HCT116 (cell line): ENCODE data around the gene ADGRE3. TPM values are rescaled to one million over a fixed set of nuclear protein-coding genes. Genes with fewer than 3 reads are reported as not detected.

Experiments used
- ATAC-seq: fragments of 200-7000 bp; cut with Tn5 transposase; 2 replicates; pipeline ENCODE4 v1.9.1; 2020; ENCODE audit warnings: mild to moderate bottlenecking, moderate library complexity
- Bru-seq: library from RNA; stranded (reverse); fragments of 400-500 nt; gene quantifications from one replicate; lab custom pipeline; 2021; lab: Mats Ljungman, UMichigan
- BruChase-seq, 2 experiments: library from RNA; stranded (reverse); fragments of 400-500 nt; gene quantifications; one replicate each; lab custom pipeline; 2021; lab: Mats Ljungman, UMichigan
- BruUV-seq: library from RNA; stranded (reverse); fragments of 400-500 nt; replicated peaks from 2 replicates; lab custom pipeline; 2021; lab: Mats Ljungman, UMichigan
- CTCF ChIA-PET: fragments of 300-600 bp; sonication (Branson Sonifier 250); formaldehyde crosslinking; loops from one replicate; lab custom pipeline; 2021; ENCODE audit warnings: antibody characterized with exemption; lab: Charles Lee
- POLR2A ChIA-PET: fragments of 300-600, 350-600 bp; sonication (Branson Sonifier 250); formaldehyde crosslinking; loops from one replicate; lab custom pipeline; 2021; ENCODE audit warnings: antibody characterized with exemption; lab: Charles Lee
- RAD21 ChIA-PET, 2 experiments: fragments of 300-600 bp; sonication (Branson Sonifier 250); formaldehyde crosslinking; loops; one replicate each; lab custom pipeline; 2023; ENCODE audit warnings: low total read pairs in 2 of 2; ENCODE audit not compliant: uncharacterized antibody in 2 of 2, unreplicated experiment in 2 of 2, low non-redundant PET in 1 of 2; lab: Charles Lee
- DNase-seq: peaks from one replicate; pipeline ENCODE4 v3.0.0-alpha.2; 2010; ENCODE audit warnings: low read depth, low spot score
- H2AFZ ChIP-seq: fragments of 200-600 bp; shearing (Covaris generic), sonication (generic); 2 replicates; pipeline ENCODE4 v1.6.1; 2017; ENCODE audit warnings: low read depth, mixed run types, mixed read lengths, antibody characterized with exemption, low read length; ENCODE audit not compliant: poor library complexity, severe bottlenecking
- H3K27ac ChIP-seq: 2 replicates; pipeline ENCODE4 v1.5.1; 2012; ENCODE audit warnings: low read depth, low read length
- H3K27me3 ChIP-seq: fragments of 200-600 bp; sonication (generic); 2 replicates; pipeline ENCODE4 v1.6.1; 2016; ENCODE audit warnings: mixed run types, low read length, mixed read lengths; ENCODE audit not compliant: insufficient read depth
- H3K36me3 ChIP-seq, 2 experiments: fragments of 200-500 bp in 1 of 2; fragments of 200-600 bp in 1 of 2; sonication (Bioruptor generic) in 1 of 2; sonication (generic) in 1 of 2; 2 replicates each; pipeline versions ENCODE4 v1.5.1 to v1.6.1; 2014 to 2016; ENCODE audit warnings: low read length in 2 of 2, inconsistent platforms in 1 of 2, mixed read lengths in 1 of 2, mixed run types in 1 of 2; ENCODE audit not compliant: insufficient read depth in 2 of 2, control insufficient read depth in 1 of 2
- H3K4me1 ChIP-seq, 2 experiments: fragments of 200-600 bp in 1 of 2; sonication (generic) in 1 of 2; 2 replicates each; pipeline versions ENCODE4 v1.5.1 to v1.6.1; 2012 to 2017; ENCODE audit warnings: low read length in 2 of 2, inconsistent platforms in 1 of 2, mild to moderate bottlenecking in 1 of 2, mixed read lengths in 1 of 2, mixed run types in 1 of 2, moderate library complexity in 1 of 2; ENCODE audit not compliant: insufficient read depth in 2 of 2, control insufficient read depth in 1 of 2
- H3K4me2 ChIP-seq: fragments of 200-600 bp; sonication (generic); 2 replicates; pipeline ENCODE4 v1.6.1; 2017; ENCODE audit warnings: mixed run types, low read length, mixed read lengths
- H3K4me3 ChIP-seq, 2 experiments: fragments of 200-600 bp in 1 of 2; sonication (generic) in 1 of 2; replicated peaks in 1 of 2; 2 replicates each; pipeline ENCODE4 v1.5.1; 2011 to 2016; ENCODE audit warnings: low read length in 2 of 2, control low read depth in 1 of 2, low read depth in 1 of 2, mild to moderate bottlenecking in 1 of 2, mixed read lengths in 1 of 2, mixed run types in 1 of 2
- H3K79me2 ChIP-seq: fragments of 200-600 bp; sonication (generic); 2 replicates; pipeline ENCODE4 v1.6.1; 2017; ENCODE audit warnings: mild to moderate bottlenecking, mixed run types, low read length, moderate library complexity, mixed read lengths; ENCODE audit not compliant: insufficient read depth
- H3K9ac ChIP-seq: fragments of 200-600 bp; sonication (generic); 2 replicates; pipeline ENCODE4 v1.6.1; 2016; ENCODE audit warnings: low read length, mixed read lengths
- H3K9me2 ChIP-seq: fragments of 200-600 bp; sonication (generic), shearing (Covaris generic); 2 replicates; pipeline ENCODE4 v1.6.1; 2017; ENCODE audit warnings: mixed run types, mild to moderate bottlenecking, moderate library complexity; ENCODE audit not compliant: insufficient read depth
- H3K9me3 ChIP-seq, 2 experiments: fragments of 200-500 bp in 1 of 2; fragments of 200-600 bp in 1 of 2; sonication (Bioruptor generic) in 1 of 2; sonication (generic) in 1 of 2; 2 replicates each; pipeline ENCODE4 v1.6.1; 2014 to 2017; ENCODE audit warnings: low read length in 2 of 2, mixed read lengths in 2 of 2, inconsistent platforms in 1 of 2, low read depth in 1 of 2, mild to moderate bottlenecking in 1 of 2, mixed run types in 1 of 2, moderate library complexity in 1 of 2; ENCODE audit not compliant: control insufficient read depth in 1 of 2, insufficient read depth in 1 of 2
- H4K20me1 ChIP-seq: fragments of 200-600 bp; sonication (generic), shearing (Covaris generic); 2 replicates; pipeline ENCODE4 v1.6.1; 2017; ENCODE audit warnings: mixed run types, mild to moderate bottlenecking, moderate library complexity; ENCODE audit not compliant: insufficient read depth
- ATF3 ChIP-seq: IDR thresholded peaks from 2 replicates; pipeline ENCODE4 v1.6.1; 2012
- CBX3 ChIP-seq: IDR thresholded peaks from 2 replicates; pipeline ENCODE4 v1.6.1; 2012; ENCODE audit warnings: low read depth
- CEBPB ChIP-seq: IDR thresholded peaks from 2 replicates; pipeline ENCODE4 v1.6.1; 2012; ENCODE audit warnings: low read depth
- CTCF ChIP-seq, 3 experiments: fragments of 200-600 bp in 1 of 3; sonication (generic) in 1 of 3; IDR thresholded peaks in 2 of 3; conservative IDR thresholded peaks in 1 of 3; 2 replicates each; pipeline ENCODE4 v1.5.1; 2012 to 2017; ENCODE audit warnings: low read depth in 2 of 3, low read length in 2 of 3, antibody characterized with exemption in 1 of 3, borderline replicate concordance in 1 of 3, control low read depth in 1 of 3, mild to moderate bottlenecking in 1 of 3, mixed read lengths in 1 of 3, mixed run types in 1 of 3, moderate library complexity in 1 of 3; ENCODE audit not compliant: insufficient read depth in 1 of 3
- ELF1 ChIP-seq: IDR thresholded peaks from 2 replicates; pipeline ENCODE4 v1.6.1; 2012; ENCODE audit warnings: low read depth, borderline replicate concordance
- FOSL1 ChIP-seq: IDR thresholded peaks from 2 replicates; pipeline ENCODE4 v1.6.1; 2012; ENCODE audit warnings: low read depth
- JUND ChIP-seq: IDR thresholded peaks from 2 replicates; pipeline ENCODE4 v1.6.1; 2012
- POLR2AphosphoS5 ChIP-seq: IDR thresholded peaks from 2 replicates; pipeline ENCODE4 v1.6.1; 2011; ENCODE audit warnings: mild to moderate bottlenecking, low read depth, low read length, moderate library complexity
- RAD21 ChIP-seq: IDR thresholded peaks from 2 replicates; pipeline ENCODE4 v1.6.1; 2012; ENCODE audit warnings: low read depth, mild to moderate bottlenecking
- SIN3A ChIP-seq: IDR thresholded peaks from 2 replicates; pipeline ENCODE4 v1.6.1; 2012; ENCODE audit warnings: low read depth
- SP1 ChIP-seq: IDR thresholded peaks from 2 replicates; pipeline ENCODE4 v1.6.1; 2012; ENCODE audit warnings: low read depth
- TCF7L2 ChIP-seq: IDR thresholded peaks from 2 replicates; pipeline ENCODE4 v1.7.0; 2011; ENCODE audit warnings: borderline replicate concordance, inconsistent platforms; ENCODE audit not compliant: insufficient read depth, insufficient read length; ENCODE audit errors: extremely low read depth
- ZFX ChIP-seq: fragments of 450-650 bp; IDR thresholded peaks from 2 replicates; pipeline ENCODE4 v1.6.1; 2017
- ZNF274 ChIP-seq: fragments of 200-500 bp; sonication (Bioruptor generic); IDR thresholded peaks from 2 replicates; pipeline ENCODE4 v1.6.1; 2014; ENCODE audit warnings: mild to moderate bottlenecking, low read depth, low read length, inconsistent platforms
- intact Hi-C: fragments of 100-400 bp; cut with micrococcal nuclease; formaldehyde crosslinking; loops from 2 replicates; pipeline ENCODE4 v1.10.0; 2022
- long read RNA-seq: library from polyadenylated mRNA; unstranded; transcript quantifications from one replicate; pipeline ENCODE4 v2.0.0, GENCODE V29; 2021; ENCODE audit not compliant: unreplicated experiment
- polyA plus RNA-seq: library from polyadenylated mRNA; unstranded; fragments of >200 nt; gene quantifications from 2 replicates; pipeline ENCODE4 v1.2.1, GENCODE V29; 2012; ENCODE audit warnings: missing spikeins
- total RNA-seq: library from RNA; stranded (reverse); gene quantifications from one replicate; pipeline ENCODE4 v1.2.1, GENCODE V29; 2021; ENCODE audit not compliant: unreplicated experiment
- TF ChIP-seq, protein P1 (sequence below): IDR thresholded peaks from 2 replicates; pipeline ENCODE4 v1.6.1; 2012; ENCODE audit warnings: low read depth
- TF ChIP-seq, protein P2 (sequence below): IDR thresholded peaks from 2 replicates; pipeline ENCODE4 v1.6.1; 2012

ADGRE3 gene, protein sequence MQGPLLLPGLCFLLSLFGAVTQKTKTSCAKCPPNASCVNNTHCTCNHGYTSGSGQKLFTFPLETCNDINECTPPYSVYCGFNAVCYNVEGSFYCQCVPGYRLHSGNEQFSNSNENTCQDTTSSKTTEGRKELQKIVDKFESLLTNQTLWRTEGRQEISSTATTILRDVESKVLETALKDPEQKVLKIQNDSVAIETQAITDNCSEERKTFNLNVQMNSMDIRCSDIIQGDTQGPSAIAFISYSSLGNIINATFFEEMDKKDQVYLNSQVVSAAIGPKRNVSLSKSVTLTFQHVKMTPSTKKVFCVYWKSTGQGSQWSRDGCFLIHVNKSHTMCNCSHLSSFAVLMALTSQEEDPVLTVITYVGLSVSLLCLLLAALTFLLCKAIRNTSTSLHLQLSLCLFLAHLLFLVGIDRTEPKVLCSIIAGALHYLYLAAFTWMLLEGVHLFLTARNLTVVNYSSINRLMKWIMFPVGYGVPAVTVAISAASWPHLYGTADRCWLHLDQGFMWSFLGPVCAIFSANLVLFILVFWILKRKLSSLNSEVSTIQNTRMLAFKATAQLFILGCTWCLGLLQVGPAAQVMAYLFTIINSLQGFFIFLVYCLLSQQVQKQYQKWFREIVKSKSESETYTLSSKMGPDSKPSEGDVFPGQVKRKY
- total RNA-seq (not detected), Bru-seq, nascent RNA (percentile 4 among the genes with signal in this experiment), BruChase-seq, experiment 1, labeled RNA remaining after a 6-hour chase (percentile 1 among the genes with signal in this experiment), BruChase-seq, experiment 2, labeled RNA remaining after a 2-hour chase (percentile 3 among the genes with signal in this experiment)
- polyA plus RNA-seq = not detected in 2 replicates
- long read RNA-seq = 0 reads

DNA sequence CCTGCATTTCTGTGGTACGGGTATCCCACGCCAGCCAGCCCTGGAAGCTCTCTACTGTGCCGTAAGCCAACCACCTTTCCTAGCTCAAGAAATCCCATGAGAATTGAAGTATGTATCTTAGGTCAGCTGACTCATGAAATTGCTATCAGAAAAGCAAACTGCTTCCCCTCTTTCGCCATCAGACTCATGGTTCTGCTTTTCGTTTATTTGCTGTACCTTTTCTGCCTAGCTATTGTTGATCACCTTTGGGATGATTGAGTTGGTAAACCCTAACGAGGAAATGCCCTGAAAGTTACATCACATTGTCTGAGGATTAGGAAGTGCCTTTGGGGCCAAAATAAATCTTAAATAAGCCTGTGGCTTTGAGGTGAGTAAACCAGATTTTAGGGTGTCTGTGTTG is at the start of gene ADGRE3:
Gene ADGRE3 (minus strand): TSS at position 81 of the 400 bp plus-strand sequence. CDS start 74 bp downstream, at position 7.
- H4K20me1 ChIP-seq = no peaks in the 10 kb centered on the region
- ChIA-PET RAD21 (no interaction called here), CTCF (no interaction called here), POLR2A (no interaction called here)
- BruUV-seq = no TSS peak
- H3K4me3 ChIP-seq = no peak within 1 kb of the TSS
- H3K9me2 ChIP-seq = no peaks in the 10 kb centered on the region
- TF ChIP-seq ATF3 = no peak
- no peak for TF ChIP-seq ELF1
- TF ChIP-seq RAD21 = no peak
- no peak for TF ChIP-seq TCF7L2
- TF ChIP-seq ZNF274 = no peak
- no peak for TF ChIP-seq POLR2AphosphoS5
- TF ChIP-seq SP1 = no peak
- TF ChIP-seq CEBPB = no peak
- no peak for TF ChIP-seq ZFX
- no peak for TF ChIP-seq CTCF (IDR thresholded peaks at IDR 0.05 in 2 of 3, conservative IDR thresholded peaks at IDR 0.05 in 1 of 3; ENCODE audit: borderline replicate concordance in 1 of 3, insufficient read depth in 1 of 3, low read depth in 2 of 3, low read length in 2 of 3)
- no peak for TF ChIP-seq JUND
- TF ChIP-seq SIN3A = no peak
- TF ChIP-seq, protein P1, sequence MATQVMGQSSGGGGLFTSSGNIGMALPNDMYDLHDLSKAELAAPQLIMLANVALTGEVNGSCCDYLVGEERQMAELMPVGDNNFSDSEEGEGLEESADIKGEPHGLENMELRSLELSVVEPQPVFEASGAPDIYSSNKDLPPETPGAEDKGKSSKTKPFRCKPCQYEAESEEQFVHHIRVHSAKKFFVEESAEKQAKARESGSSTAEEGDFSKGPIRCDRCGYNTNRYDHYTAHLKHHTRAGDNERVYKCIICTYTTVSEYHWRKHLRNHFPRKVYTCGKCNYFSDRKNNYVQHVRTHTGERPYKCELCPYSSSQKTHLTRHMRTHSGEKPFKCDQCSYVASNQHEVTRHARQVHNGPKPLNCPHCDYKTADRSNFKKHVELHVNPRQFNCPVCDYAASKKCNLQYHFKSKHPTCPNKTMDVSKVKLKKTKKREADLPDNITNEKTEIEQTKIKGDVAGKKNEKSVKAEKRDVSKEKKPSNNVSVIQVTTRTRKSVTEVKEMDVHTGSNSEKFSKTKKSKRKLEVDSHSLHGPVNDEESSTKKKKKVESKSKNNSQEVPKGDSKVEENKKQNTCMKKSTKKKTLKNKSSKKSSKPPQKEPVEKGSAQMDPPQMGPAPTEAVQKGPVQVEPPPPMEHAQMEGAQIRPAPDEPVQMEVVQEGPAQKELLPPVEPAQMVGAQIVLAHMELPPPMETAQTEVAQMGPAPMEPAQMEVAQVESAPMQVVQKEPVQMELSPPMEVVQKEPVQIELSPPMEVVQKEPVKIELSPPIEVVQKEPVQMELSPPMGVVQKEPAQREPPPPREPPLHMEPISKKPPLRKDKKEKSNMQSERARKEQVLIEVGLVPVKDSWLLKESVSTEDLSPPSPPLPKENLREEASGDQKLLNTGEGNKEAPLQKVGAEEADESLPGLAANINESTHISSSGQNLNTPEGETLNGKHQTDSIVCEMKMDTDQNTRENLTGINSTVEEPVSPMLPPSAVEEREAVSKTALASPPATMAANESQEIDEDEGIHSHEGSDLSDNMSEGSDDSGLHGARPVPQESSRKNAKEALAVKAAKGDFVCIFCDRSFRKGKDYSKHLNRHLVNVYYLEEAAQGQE = no peak
- TF ChIP-seq FOSL1 = no peak
- no peak for TF ChIP-seq CBX3
- TF ChIP-seq, protein P2, sequence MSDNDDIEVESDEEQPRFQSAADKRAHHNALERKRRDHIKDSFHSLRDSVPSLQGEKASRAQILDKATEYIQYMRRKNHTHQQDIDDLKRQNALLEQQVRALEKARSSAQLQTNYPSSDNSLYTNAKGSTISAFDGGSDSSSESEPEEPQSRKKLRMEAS = no peak
- H3K4me2 ChIP-seq = no peak within 1 kb of the TSS
- DNase-seq (no peak), ATAC-seq (no peak)
- peaks cover 35% of the 10 kb centered on the region for H3K27me3 ChIP-seq
- no peaks in the 10 kb centered on the region for H3K4me1 ChIP-seq
- H2AFZ ChIP-seq = no peak within 1 kb of the TSS
- no peak within 1 kb of the TSS for H3K9ac ChIP-seq
- H3K9me3 ChIP-seq = no peaks in the 10 kb centered on the region
- H3K27ac ChIP-seq = no peak within 1 kb of the TSS
- H3K36me3 ChIP-seq = no peaks in the 10 kb centered on the region
- intact Hi-C loops = no loop called here
- H3K79me2 ChIP-seq = no peaks in the 10 kb centered on the region
